Measurements from ENCODE around the gene AP4E1.

AP4E1 gene

DNA sequence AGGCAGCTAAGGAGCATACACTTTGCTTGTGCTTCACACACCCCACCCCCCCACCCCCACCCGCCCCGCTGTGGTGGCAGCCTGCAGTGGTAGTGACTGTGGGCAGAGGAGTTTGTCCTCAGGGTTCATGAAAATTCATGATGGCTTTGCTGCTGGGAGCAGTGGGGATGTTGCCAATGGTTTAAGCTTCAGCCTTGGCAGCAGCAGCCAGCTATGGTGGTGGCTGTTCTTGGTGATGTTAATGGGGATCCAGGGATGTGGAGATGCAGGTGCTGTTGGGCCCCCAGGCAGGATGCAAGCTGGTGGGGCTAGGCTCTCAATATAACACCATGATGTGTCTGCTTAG is 130.5 kb downstream of the AP4E1 start:
- CTCF ChIA-PET, result no interaction called here
- POLR2A ChIA-PET, result no interaction called here
- no peak for TF ChIP-seq ARNT (IDR thresholded peaks at IDR 0.05)
- DNase-seq (ENCODE audit: extremely low spot score), result no peak

DNA sequence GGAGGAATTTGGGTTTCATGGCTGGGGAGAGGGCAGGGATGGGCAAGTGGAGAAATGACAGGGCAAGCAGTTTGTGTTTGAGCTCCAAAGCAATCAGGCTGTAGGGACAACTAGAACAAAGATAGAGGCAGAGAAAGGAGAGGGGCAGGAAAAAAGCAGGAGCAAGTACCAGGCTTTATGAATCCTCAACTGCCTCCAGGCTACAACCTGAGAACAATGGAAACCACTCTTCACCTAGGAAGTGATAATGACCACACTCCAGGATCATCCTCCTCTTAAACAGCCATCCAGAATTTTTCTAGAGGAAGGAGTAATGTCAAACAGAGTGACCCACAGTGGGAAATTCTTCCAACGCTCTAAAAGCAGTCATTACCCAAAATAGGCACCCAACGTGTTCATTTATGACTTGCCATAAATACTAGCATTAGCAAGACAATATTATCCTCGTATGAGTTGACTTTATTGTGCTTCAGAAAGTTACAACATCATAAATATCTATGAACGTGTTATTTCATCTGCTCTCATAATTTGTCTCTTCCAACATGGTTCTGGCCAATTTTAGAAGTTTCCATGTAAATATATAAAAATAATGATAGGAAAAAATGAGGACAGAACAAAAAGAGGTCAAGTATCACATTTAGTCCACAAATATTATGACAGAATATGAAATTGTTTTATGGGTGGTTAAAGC is 135.7 kb downstream of the AP4E1 start:
- ChIA-PET CTCF (no interaction called here), POLR2A (no interaction called here)
- TF ChIP-seq L3MBTL2 (conservative IDR thresholded peaks at IDR 0.05), result no peak
- no peak for TF ChIP-seq BHLHE40 (IDR thresholded peaks at IDR 0.05; ENCODE audit: borderline replicate concordance)
- TF ChIP-seq ELF4 (IDR thresholded peaks at IDR 0.05), result no peak
- TF ChIP-seq LEF1 (IDR thresholded peaks at IDR 0.05; ENCODE audit: borderline replicate concordance), result no peak
- TF ChIP-seq NFRKB (IDR thresholded peaks at IDR 0.05), result no peak
- TF ChIP-seq CTBP1 (IDR thresholded peaks at IDR 0.05; ENCODE audit: borderline replicate concordance), result no peak
- no peak for TF ChIP-seq TARDBP (IDR thresholded peaks at IDR 0.05)
- TF ChIP-seq FOXA1 (IDR thresholded peaks at IDR 0.05), result no peak
- no peak for TF ChIP-seq FOXM1 (IDR thresholded peaks at IDR 0.05; ENCODE audit: borderline replicate concordance)
- no peak for TF ChIP-seq ZNF384 (IDR thresholded peaks at IDR 0.05)
- no peak for TF ChIP-seq HDGF (IDR thresholded peaks at IDR 0.05; ENCODE audit: borderline replicate concordance)
- no peak for TF ChIP-seq FOXK2 (IDR thresholded peaks at IDR 0.05)
- TF ChIP-seq, protein P1, sequence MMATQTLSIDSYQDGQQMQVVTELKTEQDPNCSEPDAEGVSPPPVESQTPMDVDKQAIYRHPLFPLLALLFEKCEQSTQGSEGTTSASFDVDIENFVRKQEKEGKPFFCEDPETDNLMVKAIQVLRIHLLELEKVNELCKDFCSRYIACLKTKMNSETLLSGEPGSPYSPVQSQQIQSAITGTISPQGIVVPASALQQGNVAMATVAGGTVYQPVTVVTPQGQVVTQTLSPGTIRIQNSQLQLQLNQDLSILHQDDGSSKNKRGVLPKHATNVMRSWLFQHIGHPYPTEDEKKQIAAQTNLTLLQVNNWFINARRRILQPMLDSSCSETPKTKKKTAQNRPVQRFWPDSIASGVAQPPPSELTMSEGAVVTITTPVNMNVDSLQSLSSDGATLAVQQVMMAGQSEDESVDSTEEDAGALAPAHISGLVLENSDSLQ (IDR thresholded peaks at IDR 0.05), result no peak
- DNase-seq (ENCODE audit: extremely low spot score), result no peak

DNA sequence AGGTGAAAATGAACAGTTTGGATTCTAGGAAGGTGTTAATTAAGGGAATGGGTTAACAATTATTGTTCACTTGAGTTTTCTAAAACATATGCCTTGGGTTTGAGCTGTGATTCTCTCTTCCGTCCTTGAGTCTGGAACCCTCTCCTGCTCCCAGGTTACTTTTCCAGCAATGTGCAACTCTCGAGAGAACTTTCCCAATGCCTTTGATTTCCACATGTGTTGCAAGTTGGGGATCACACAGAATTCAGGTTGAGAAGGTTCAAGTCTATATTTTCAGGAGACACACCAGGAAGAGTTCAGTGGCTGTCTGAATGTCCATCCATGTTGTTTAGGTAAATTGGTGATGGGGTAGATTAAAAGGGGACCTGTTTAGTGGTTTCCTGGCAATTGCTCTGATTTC is 137.5 kb downstream of the AP4E1 start:
- DNase-seq (ENCODE audit: extremely low spot score), result no peak
- POLR2A ChIA-PET, result no interaction called here
- TF ChIP-seq NFRKB (IDR thresholded peaks at IDR 0.05) (no peak), ELF4 (IDR thresholded peaks at IDR 0.05) (no peak), L3MBTL2 (conservative IDR thresholded peaks at IDR 0.05) (no peak), ZNF384 (IDR thresholded peaks at IDR 0.05) (no peak), TARDBP (IDR thresholded peaks at IDR 0.05) (no peak), ARNT (IDR thresholded peaks at IDR 0.05) (no peak), CTBP1 (IDR thresholded peaks at IDR 0.05; ENCODE audit: borderline replicate concordance) (no peak), FOXK2 (IDR thresholded peaks at IDR 0.05) (no peak), LEF1 (IDR thresholded peaks at IDR 0.05; ENCODE audit: borderline replicate concordance) (no peak), SUZ12 (IDR thresholded peaks at IDR 0.05) (no peak), HDGF (IDR thresholded peaks at IDR 0.05; ENCODE audit: borderline replicate concordance) (no peak), BHLHE40 (IDR thresholded peaks at IDR 0.05; ENCODE audit: borderline replicate concordance) (no peak), SP1 (IDR thresholded peaks at IDR 0.05) (no peak), FOXM1 (IDR thresholded peaks at IDR 0.05; ENCODE audit: borderline replicate concordance) (no peak), FOXA1 (IDR thresholded peaks at IDR 0.05) (no peak)
- TF ChIP-seq, protein P1 (IDR thresholded peaks at IDR 0.05), result no peak
- CTCF ChIA-PET, result no interaction called here

DNA sequence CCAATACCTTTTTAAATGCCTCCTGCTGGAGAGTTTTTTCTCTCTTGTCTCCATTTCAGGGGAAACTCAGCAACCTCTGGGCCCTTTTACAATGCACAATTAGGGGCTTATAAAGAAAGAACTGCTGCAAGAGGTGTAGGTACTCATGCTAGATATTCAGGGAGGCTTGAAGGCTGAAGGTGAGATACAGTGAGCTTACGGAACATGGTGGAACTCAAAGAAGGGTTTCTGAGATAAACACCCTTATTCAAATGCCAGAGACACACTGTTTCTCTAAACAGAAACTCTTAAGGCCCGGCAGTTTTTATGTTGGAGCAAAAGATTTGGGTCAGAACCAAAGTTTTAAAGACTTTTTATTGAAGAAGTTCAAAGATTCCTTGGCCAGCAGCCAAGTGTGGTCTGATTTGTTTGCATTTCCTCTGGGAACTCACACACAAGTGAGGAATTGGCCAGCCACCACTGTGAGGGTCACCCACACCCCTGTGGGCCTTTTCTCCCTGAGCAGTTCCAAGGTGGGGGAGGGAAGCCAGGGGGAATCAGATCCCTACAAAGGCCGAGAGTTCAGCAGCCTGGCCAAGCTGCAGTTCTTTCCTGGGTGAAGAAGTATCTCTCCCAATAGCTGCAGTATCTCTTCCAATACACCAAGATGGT is 138.4 kb downstream of the AP4E1 start:
- TF ChIP-seq NFRKB (IDR thresholded peaks at IDR 0.05) (no peak), L3MBTL2 (conservative IDR thresholded peaks at IDR 0.05) (no peak), SP1 (IDR thresholded peaks at IDR 0.05) (no peak), CTBP1 (IDR thresholded peaks at IDR 0.05; ENCODE audit: borderline replicate concordance) (no peak), TARDBP (IDR thresholded peaks at IDR 0.05) (no peak), LEF1 (IDR thresholded peaks at IDR 0.05; ENCODE audit: borderline replicate concordance) (no peak), ELF4 (IDR thresholded peaks at IDR 0.05) (no peak)
- POLR2A ChIA-PET, result no interaction called here
- no peak for DNase-seq (ENCODE audit: extremely low spot score)
- CTCF ChIA-PET, result interaction anchor here (0.5 kb wide), 1 partner anchor 827 kb away, joined by 3 read pairs; no protein-coding TSS in a partner anchor

DNA sequence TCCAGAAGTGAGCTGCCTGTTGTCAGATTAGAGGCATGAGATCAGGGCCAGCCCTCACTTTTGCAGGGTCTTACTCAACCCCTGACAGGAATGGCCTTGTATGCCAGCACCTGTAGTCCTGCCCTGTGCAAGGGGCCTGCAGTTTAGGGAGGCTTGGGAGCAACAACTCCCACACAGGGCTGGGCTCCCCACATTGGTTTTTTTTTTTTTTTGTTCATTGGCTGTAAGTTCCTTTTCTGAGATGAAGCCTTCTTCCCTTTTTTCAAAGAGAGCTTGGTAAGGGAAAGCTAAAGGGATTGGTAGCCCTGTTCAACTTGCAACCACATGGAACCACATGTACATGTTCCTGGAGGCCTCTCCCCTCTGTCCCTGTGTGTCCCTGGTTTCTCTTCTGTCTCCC is 139.8 kb downstream of the AP4E1 start:
- TF ChIP-seq HDGF (IDR thresholded peaks at IDR 0.05; ENCODE audit: borderline replicate concordance) (no peak), FOXK2 (IDR thresholded peaks at IDR 0.05) (no peak), SUZ12 (IDR thresholded peaks at IDR 0.05) (no peak), ELF4 (IDR thresholded peaks at IDR 0.05) (no peak), FOXM1 (IDR thresholded peaks at IDR 0.05; ENCODE audit: borderline replicate concordance) (no peak), L3MBTL2 (conservative IDR thresholded peaks at IDR 0.05) (no peak), TARDBP (IDR thresholded peaks at IDR 0.05) (no peak), ARNT (IDR thresholded peaks at IDR 0.05) (no peak), LEF1 (IDR thresholded peaks at IDR 0.05; ENCODE audit: borderline replicate concordance) (no peak), FOXA1 (IDR thresholded peaks at IDR 0.05) (no peak), BHLHE40 (IDR thresholded peaks at IDR 0.05; ENCODE audit: borderline replicate concordance) (no peak), CTBP1 (IDR thresholded peaks at IDR 0.05; ENCODE audit: borderline replicate concordance) (no peak), ZNF384 (IDR thresholded peaks at IDR 0.05) (no peak)
- TF ChIP-seq, protein P1 (IDR thresholded peaks at IDR 0.05), result no peak
- CTCF ChIA-PET, result no interaction called here
- DNase-seq (ENCODE audit: extremely low spot score), result no peak
- POLR2A ChIA-PET, result no interaction called here

DNA sequence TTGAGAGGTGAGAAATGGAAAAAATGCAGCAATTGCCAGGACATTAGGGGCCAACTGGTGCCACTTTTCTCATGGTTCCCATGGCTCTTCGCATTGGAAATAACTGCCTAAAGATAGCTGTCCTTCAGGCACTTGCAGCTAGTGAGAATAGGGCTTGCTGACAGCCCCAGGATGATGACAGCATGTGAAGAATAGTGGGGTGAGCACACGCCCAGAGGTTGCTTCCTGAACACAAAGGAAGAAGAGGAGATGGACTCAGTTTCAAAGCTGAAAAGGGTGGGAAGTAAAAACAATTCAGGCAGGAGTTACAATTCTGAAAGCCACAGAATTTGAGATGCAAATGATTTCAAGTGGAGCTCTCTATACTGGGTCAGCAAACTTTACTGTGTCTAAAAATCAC is 140.6 kb downstream of the AP4E1 start:
- ChIA-PET POLR2A (no interaction called here), CTCF (no interaction called here)
- DNase-seq (ENCODE audit: extremely low spot score), result no peak
- TF ChIP-seq ARNT (IDR thresholded peaks at IDR 0.05), result no peak
- TF ChIP-seq L3MBTL2 (conservative IDR thresholded peaks at IDR 0.05), result no peak
- no peak for TF ChIP-seq ELF4 (IDR thresholded peaks at IDR 0.05)
- no peak for TF ChIP-seq FOXK2 (IDR thresholded peaks at IDR 0.05)
- no peak for TF ChIP-seq CTBP1 (IDR thresholded peaks at IDR 0.05; ENCODE audit: borderline replicate concordance)
- no peak for TF ChIP-seq FOXA1 (IDR thresholded peaks at IDR 0.05)
- TF ChIP-seq, protein P1 (IDR thresholded peaks at IDR 0.05), result no peak
- no peak for TF ChIP-seq NFRKB (IDR thresholded peaks at IDR 0.05)
- no peak for TF ChIP-seq SUZ12 (IDR thresholded peaks at IDR 0.05)
- TF ChIP-seq FOXM1 (IDR thresholded peaks at IDR 0.05; ENCODE audit: borderline replicate concordance), result no peak
- no peak for TF ChIP-seq HDGF (IDR thresholded peaks at IDR 0.05; ENCODE audit: borderline replicate concordance)
- no peak for TF ChIP-seq ZNF384 (IDR thresholded peaks at IDR 0.05)
